ENCODE results near the gene PTTG1IP. TPM values are rescaled to one million over a fixed set of nuclear protein-coding genes. Genes with fewer than 3 reads are reported as not detected.
A peak's percentile ranks its signal among the peaks of the same experiment; 100 is the strongest.

Gene PTTG1IP
- total RNA-seq, 4 donors from 2014 or later: 83.1 to 132 (median 114) TPM

DNA sequence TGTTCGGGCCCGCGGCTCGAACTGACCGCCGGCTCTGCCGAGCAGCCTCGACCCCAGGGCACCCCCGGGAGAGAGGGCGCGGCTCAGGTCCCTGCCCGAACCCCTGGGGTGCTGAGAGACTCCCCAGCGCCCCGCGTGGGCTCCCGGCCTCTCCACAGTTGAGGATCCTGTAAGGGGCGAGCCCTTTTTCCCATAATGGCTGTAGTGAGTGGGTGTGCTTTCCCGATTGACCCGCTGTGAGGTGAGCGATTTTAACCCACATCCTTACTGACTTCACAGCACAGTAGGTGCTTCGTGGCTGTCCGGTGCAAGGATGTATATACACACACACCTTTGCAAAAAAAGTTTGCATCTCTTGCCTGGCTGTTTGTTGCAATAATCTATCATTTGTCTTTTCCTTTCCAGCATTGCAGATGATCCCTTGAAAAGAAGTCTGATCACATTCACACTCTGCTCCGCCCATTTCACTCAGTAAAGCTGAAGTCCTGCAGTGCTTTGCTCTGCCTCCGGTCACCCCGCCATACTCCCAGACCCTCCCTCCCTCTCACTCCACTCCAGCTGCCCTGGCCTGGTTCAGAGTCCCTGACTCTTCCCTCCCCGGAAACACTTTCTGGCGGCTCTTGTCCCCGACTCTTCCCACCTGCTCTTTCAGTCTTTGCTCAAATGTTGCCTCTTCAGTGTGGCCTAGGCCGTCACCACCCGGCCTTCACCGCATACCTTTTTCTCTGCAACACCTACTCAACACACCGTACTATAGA, 70.9 kb downstream of the PTTG1IP start:
- Histone ChIP-seq H3K4me1 (peaks cover 5 to 42% (median 29%) of the 10 kb centered on the region in 3 donors), H3K36me3 (peaks cover 9 to 56% (median 14%) of the 10 kb centered on the region in 3 donors), H3K9me3 (no peaks in the 10 kb centered on the region), H3K27me3 (no peaks in the 10 kb centered on the region), H3K27ac (peak overlapping the region; percentile 74 to 86 (median 80)), H3K4me3 (peak overlapping the region; percentile 68 to 93 (median 80))
- intact Hi-C loops (cut with DNase I): loop anchor here (5.0 kb wide), 1 partner anchor 70 kb away; the partner anchor contains the start of gene PTTG1IP
- WGBS, 2 donors: 45 to 46% methylated on average over 14 to 15 of the region's 32 CpGs
- TF ChIP-seq POLR2A (IDR thresholded peaks at IDR 0.05): no peak
- TF ChIP-seq, protein P1, sequence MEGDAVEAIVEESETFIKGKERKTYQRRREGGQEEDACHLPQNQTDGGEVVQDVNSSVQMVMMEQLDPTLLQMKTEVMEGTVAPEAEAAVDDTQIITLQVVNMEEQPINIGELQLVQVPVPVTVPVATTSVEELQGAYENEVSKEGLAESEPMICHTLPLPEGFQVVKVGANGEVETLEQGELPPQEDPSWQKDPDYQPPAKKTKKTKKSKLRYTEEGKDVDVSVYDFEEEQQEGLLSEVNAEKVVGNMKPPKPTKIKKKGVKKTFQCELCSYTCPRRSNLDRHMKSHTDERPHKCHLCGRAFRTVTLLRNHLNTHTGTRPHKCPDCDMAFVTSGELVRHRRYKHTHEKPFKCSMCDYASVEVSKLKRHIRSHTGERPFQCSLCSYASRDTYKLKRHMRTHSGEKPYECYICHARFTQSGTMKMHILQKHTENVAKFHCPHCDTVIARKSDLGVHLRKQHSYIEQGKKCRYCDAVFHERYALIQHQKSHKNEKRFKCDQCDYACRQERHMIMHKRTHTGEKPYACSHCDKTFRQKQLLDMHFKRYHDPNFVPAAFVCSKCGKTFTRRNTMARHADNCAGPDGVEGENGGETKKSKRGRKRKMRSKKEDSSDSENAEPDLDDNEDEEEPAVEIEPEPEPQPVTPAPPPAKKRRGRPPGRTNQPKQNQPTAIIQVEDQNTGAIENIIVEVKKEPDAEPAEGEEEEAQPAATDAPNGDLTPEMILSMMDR (IDR thresholded peaks at IDR 0.05): no peak
- DNase-seq: no peak

DNA sequence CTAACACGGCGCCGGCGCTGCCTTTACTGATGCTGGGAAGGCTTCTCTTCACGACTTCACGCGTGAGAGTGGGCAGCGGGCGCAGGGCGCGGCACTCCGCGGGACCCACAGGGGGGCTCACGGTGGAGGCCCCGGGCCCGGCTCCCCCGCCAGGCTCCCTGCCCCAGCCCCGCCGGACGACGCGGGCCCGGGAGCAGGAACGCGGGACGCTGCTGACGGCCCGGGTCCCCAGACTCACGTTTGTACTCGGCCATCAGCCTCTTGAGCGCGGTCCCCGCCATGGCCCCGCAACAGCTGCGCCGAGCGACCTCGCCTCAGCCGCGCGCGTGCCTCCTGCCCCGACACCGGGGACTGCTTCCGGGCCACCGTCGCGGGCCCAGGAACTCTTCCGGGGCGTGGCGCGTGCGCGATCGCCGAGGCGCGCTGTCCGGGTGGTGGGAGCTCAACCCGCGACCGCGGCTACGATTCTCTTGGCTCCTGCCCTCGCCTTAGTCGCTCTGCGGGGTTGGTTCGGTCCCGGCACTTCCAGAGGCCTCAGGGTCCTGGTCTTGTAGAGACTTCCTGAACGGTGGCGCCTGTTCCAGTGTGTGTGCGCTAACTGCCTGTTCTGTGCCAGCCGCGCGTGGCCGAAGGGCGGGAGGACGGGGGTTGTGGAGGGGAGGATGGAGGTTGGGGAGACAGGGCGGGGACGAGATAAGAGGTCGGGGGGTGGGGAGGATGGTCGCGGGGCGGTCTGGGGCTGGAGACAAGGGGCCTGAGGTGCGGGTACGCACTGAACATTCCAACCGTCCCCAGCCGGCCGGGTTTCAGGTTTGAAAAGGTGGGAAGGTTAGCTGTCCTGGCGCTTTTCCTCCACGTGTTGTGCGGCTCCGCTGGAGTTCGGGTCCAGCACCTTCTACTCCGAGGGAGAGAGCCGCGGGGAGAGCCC, 71.8 kb downstream of the PTTG1IP start, which contains the start of gene UBE2G2:
Gene UBE2G2 (minus strand): TSS at position 353 of the 928 bp plus-strand sequence. CDS start 72 bp downstream, at position 281.
- 0% methylated on average over 13 to 42 of the region's 97 CpGs for WGBS, 2 donors
- intact Hi-C loops (cut with DNase I): loop anchor here (5.0 kb wide), 1 partner anchor 71 kb away; the partner anchor contains the start of gene PTTG1IP
- Histone ChIP-seq H3K36me3 (peaks cover 9 to 54% (median 9%) of the 10 kb centered on the region in 3 donors), H3K4me1 (peaks cover 5 to 42% (median 29%) of the 10 kb centered on the region in 3 donors), H3K4me3 (peak within 1 kb of the TSS; percentile 68 to 93 (median 80)), H3K27me3 (no peaks in the 10 kb centered on the region), H3K9me3 (no peaks in the 10 kb centered on the region), H3K27ac (peak within 1 kb of the TSS; percentile 74 to 86 (median 80))
- TF ChIP-seq, protein P1 (IDR thresholded peaks at IDR 0.05): peak in 1 of 6 experiments; percentile 45
- TF ChIP-seq POLR2A (IDR thresholded peaks at IDR 0.05): peak in 3 of 4 donors; percentile 19 to 74 (median 62)
- DNase-seq: no peak

DNA sequence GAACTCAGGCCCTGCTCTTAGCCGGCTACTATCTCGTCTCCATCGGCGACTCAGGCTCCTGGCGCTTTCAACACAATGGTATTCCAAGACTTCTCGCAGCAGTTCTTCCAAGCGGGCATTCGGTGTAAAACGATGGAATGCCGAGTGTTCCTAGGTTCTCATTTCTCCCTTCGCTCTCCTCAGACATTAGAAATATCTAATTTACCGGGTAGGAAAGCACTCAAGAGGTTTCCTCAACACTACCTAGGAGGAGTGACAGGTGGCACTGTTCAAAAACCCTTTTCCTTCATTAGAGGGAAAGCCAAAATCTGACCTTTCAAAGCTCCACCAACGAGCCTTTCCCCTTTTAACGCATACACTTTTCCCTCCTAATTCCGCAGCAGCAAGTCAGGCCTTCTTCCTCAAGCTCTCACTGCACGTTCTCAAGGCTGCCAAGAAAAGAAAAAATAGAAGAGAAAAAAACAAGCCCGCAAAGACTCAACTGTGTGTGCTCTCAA, 72.5 kb downstream of the PTTG1IP start:
- H3K27me3 ChIP-seq: no peaks in the 10 kb centered on the region
- H3K27ac ChIP-seq: peak overlapping the region; percentile 74 to 86 (median 80)
- TF ChIP-seq, protein P1 (IDR thresholded peaks at IDR 0.05): peak in 3 of 6 experiments; percentile 23 to 51 (median 28)
- no peak for TF ChIP-seq POLR2A (IDR thresholded peaks at IDR 0.05)
- H3K4me3 ChIP-seq: peak overlapping the region; percentile 68 to 93 (median 80)
- H3K36me3 ChIP-seq: peaks cover 2 to 54% (median 6%) of the 10 kb centered on the region in 3 donors
- intact Hi-C loops (cut with DNase I): loop anchor here (5.0 kb wide), 1 partner anchor 71 kb away; the partner anchor contains the start of gene PTTG1IP
- H3K9me3 ChIP-seq: no peaks in the 10 kb centered on the region
- peaks cover 5 to 42% (median 29%) of the 10 kb centered on the region in 3 donors for H3K4me1 ChIP-seq
- no peak for DNase-seq
- WGBS, 2 donors: 2 to 3% methylated on average over 17 of the region's 17 CpGs

DNA sequence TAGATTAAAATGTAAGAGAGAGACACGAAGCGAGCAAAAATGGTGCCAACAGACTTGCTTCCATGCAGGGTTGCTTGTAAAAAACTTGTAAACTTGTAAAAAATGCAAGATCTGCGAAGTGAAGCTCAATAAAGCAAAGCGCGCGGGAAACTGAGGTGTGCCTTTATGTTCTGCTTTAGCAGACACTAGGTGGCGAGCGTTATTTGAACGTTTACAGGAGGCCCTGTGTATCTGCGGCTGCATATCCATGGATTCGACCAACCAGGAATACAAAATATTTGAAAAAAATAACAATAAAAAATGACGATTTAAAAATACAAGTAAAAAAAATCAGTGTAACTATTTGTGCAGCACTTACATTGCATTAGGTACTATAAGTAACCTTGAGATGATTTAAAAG, 73.4 kb downstream of the PTTG1IP start:
- Histone ChIP-seq H3K36me3 (peaks cover 0 to 48% (median 0%) of the 10 kb centered on the region in 3 donors), H3K27ac (no peak overlapping the region), H3K4me3 (peak overlapping the region in 1 of 4 donors; percentile 93), H3K27me3 (no peaks in the 10 kb centered on the region), H3K4me1 (peaks cover 5 to 42% (median 29%) of the 10 kb centered on the region in 3 donors), H3K9me3 (no peaks in the 10 kb centered on the region)
- no peak for DNase-seq
- WGBS, 2 donors: 39 to 45% methylated on average over 12 of the region's 12 CpGs
- intact Hi-C loops (cut with DNase I): loop anchor here (5.0 kb wide), 1 partner anchor 72 kb away; the partner anchor contains the start of gene PTTG1IP
- no peak for TF ChIP-seq POLR2A (IDR thresholded peaks at IDR 0.05)
- TF ChIP-seq, protein P1 (IDR thresholded peaks at IDR 0.05): peak in 5 of 6 experiments; percentile 30 to 55 (median 39)
